ENCODE data around the gene FBXL15. TPM values are rescaled to one million over a fixed set of nuclear protein-coding genes. Genes with fewer than 3 reads are reported as not detected.

FBXL15 gene
- total and polyA plus RNA-seq, 9 of the 15 experiments (the other 6 are each of a cell fraction or from before 2014, with no cell fraction given), result 0.08 to 25.9 (median 3.5) TPM

GRCh38 chr10:102449321-102450123 lies 28.9 kb downstream of the FBXL15 start (continued):
- TF ChIP-seq, protein P1, sequence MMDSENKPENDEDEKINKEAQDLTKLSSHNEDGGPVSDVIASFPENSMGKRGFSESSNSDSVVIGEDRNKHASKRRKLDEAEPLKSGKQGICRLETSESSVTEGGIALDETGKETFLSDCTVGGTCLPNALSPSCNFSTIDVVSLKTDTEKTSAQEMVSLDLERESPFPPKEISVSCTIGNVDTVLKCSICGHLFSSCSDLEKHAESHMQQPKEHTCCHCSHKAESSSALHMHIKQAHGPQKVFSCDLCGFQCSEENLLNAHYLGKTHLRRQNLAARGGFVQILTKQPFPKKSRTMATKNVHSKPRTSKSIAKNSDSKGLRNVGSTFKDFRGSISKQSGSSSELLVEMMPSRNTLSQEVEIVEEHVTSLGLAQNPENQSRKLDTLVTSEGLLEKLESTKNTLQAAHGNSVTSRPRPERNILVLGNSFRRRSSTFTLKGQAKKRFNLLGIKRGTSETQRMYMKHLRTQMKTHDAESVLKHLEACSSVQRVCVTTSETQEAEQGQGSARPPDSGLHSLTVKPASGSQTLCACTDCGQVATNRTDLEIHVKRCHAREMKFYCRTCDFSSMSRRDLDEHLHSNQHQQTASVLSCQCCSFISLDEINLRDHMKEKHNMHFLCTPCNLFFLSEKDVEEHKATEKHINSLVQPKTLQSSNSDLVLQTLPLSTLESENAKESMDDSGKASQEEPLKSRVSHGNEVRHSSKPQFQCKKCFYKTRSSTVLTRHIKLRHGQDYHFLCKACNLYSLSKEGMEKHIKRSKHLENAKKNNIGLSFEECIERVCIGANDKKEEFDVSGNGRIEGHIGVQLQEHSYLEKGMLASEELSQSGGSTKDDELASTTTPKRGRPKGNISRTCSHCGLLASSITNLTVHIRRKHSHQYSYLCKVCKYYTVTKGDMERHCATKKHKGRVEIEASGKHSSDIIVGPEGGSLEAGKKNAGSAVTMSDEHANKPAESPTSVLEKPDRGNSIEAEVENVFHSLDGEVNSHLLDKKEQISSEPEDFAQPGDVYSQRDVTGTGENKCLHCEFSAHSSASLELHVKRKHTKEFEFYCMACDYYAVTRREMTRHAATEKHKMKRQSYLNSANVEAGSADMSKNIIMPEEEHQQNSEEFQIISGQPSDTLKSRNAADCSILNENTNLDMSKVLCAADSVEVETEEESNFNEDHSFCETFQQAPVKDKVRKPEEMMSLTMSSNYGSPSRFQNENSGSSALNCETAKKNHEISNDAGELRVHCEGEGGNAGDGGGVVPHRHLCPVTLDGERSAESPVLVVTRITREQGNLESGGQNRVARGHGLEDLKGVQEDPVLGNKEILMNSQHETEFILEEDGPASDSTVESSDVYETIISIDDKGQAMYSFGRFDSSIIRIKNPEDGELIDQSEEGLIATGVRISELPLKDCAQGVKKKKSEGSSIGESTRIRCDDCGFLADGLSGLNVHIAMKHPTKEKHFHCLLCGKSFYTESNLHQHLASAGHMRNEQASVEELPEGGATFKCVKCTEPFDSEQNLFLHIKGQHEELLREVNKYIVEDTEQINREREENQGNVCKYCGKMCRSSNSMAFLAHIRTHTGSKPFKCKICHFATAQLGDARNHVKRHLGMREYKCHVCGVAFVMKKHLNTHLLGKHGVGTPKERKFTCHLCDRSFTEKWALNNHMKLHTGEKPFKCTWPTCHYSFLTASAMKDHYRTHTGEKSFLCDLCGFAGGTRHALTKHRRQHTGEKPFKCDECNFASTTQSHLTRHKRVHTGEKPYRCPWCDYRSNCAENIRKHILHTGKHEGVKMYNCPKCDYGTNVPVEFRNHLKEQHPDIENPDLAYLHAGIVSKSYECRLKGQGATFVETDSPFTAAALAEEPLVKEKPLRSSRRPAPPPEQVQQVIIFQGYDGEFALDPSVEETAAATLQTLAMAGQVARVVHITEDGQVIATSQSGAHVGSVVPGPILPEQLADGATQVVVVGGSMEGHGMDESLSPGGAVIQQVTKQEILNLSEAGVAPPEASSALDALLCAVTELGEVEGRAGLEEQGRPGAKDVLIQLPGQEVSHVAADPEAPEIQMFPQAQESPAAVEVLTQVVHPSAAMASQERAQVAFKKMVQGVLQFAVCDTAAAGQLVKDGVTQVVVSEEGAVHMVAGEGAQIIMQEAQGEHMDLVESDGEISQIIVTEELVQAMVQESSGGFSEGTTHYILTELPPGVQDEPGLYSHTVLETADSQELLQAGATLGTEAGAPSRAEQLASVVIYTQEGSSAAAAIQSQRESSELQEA (IDR thresholded peaks at IDR 0.05; ENCODE audit: low read depth), result no peak
- TF ChIP-seq ZNF586 (CRISPR knock-in tag; conservative IDR thresholded peaks at IDR 0.05) (no peak), TAF15 (IDR thresholded peaks at IDR 0.05; ENCODE audit: low read depth, low read length) (no peak), NBN (IDR thresholded peaks at IDR 0.05; ENCODE audit: low read depth) (no peak), PCBP2 (IDR thresholded peaks at IDR 0.05; ENCODE audit: low read depth, low read length, poor library complexity, severe bottlenecking) (no peak), RAD21 (CRISPR knock-in tag; conservative IDR thresholded peaks at IDR 0.05 in 1 of 2, IDR thresholded peaks at IDR 0.05 in 1 of 2) (no peak), ZBTB7A (IDR thresholded peaks at IDR 0.05; ENCODE audit: borderline replicate concordance, control insufficient read depth, low read depth, low read length) (no peak), FOXP4 (CRISPR knock-in tag; IDR thresholded peaks at IDR 0.05; ENCODE audit: borderline replicate concordance) (no peak), GTF2E2 (tag; IDR thresholded peaks at IDR 0.05) (peak; percentile 50; the same call in 1 of the 2 replicates), ETS1 (conservative IDR thresholded peaks at IDR 0.05; ENCODE audit: control insufficient read depth, low read depth, low read length) (no peak)
- TF ChIP-seq, protein P2, sequence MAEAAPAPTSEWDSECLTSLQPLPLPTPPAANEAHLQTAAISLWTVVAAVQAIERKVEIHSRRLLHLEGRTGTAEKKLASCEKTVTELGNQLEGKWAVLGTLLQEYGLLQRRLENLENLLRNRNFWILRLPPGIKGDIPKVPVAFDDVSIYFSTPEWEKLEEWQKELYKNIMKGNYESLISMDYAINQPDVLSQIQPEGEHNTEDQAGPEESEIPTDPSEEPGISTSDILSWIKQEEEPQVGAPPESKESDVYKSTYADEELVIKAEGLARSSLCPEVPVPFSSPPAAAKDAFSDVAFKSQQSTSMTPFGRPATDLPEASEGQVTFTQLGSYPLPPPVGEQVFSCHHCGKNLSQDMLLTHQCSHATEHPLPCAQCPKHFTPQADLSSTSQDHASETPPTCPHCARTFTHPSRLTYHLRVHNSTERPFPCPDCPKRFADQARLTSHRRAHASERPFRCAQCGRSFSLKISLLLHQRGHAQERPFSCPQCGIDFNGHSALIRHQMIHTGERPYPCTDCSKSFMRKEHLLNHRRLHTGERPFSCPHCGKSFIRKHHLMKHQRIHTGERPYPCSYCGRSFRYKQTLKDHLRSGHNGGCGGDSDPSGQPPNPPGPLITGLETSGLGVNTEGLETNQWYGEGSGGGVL (CRISPR knock-in tag; IDR thresholded peaks at IDR 0.05), result no peak
